GM12865 (cell line): ENCODE measurements around the gene DYRK1B.

Experiments used
- DNase-seq: peaks from one replicate; pipeline ENCODE4 v3.0.0; 2010; ENCODE audit warnings: low read depth
- H3K4me3 ChIP-seq: 2 replicates; pipeline ENCODE4 v1.5.1; 2011; ENCODE audit warnings: mild to moderate bottlenecking, low read depth, low read length, control low read depth
- CTCF ChIP-seq: IDR thresholded peaks from 2 replicates; pipeline ENCODE4 v1.5.1; 2011; ENCODE audit warnings: low read length, control low read depth, low read depth, inconsistent platforms; ENCODE audit not compliant: insufficient read depth; ENCODE audit errors: missing control alignments

The DYRK1B gene

DNA sequence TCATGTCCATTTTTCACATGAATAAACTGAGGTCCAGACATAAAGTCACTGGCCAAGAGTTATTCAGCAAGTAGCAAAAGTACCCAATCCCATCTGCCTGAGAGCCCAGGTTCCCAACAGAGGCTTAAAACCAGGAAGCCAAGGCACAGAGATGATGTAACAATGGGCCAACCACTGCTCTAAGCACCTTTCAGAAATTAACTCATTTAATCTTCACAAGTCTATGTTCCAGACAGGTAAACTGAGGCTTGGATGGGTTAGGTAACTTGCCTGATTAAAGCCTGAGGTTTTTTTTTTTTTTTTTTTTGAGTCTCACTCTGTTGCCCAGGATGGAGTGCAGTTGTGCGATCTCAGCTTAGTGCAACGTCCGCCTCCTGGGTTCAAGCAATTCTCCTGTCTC is 4.0 kb upstream of the DYRK1B start:
- no peak for DNase-seq
- TF ChIP-seq CTCF, result no peak
- H3K4me3 ChIP-seq, result no peak overlapping the region

- no peak overlapping the region; the same call in 1 of the 2 replicates for H3K4me3 ChIP-seq
- no peak for TF ChIP-seq CTCF
- no peak for DNase-seq
Measured at GRCh38 chr19:39834287-39834841, 402 bp upstream of the DYRK1B start.

- no peak for TF ChIP-seq CTCF
- H3K4me3 ChIP-seq, result peak overlapping the region; percentile 70
- no peak for DNase-seq
Measured at GRCh38 chr19:39833160-39833463, 850 bp downstream of the DYRK1B start.

GRCh38 chr19:39832341-39833083 is 1.4 kb downstream of the DYRK1B start:
- peak overlapping the region; percentile 70 for H3K4me3 ChIP-seq
- DNase-seq, result no peak
- TF ChIP-seq CTCF, result no peak

- no peak for DNase-seq
- TF ChIP-seq CTCF, result no peak
- no peak overlapping the region for H3K4me3 ChIP-seq
Measured at GRCh38 chr19:39831679-39832078, 2.3 kb downstream of the DYRK1B start.

- no peak for TF ChIP-seq CTCF
- DNase-seq, result no peak
- H3K4me3 ChIP-seq, result no peak overlapping the region
Measured at GRCh38 chr19:39830847-39831246, 3.1 kb downstream of the DYRK1B start.

GRCh38 chr19:39830406-39830805 is 3.6 kb downstream of the DYRK1B start:
- no peak overlapping the region for H3K4me3 ChIP-seq
- no peak for DNase-seq
- no peak for TF ChIP-seq CTCF
